Esophagus muscularis mucosa (tissue), 4 donors: Measurements from ENCODE around the gene ETFBKMT. TPM values are rescaled to one million over a fixed set of nuclear protein-coding genes. Genes with fewer than 3 reads are reported as not detected.

Experiments used
- DNase-seq: peaks from one replicate; pipeline ENCODE4 v3.0.0-alpha.2; 2017; ENCODE audit errors: extremely low spot score
- H3K27ac ChIP-seq, 4 donors: fragments of 200-600 bp; sonication (generic); replicated peaks in 1 of 4; 1 replicate in 3 of 4; 2 replicates in 1 of 4; pipeline ENCODE4 v1.5.1; 2016 to 2019; ENCODE audit warnings: mild to moderate bottlenecking in 1 of 4
- H3K27me3 ChIP-seq, 4 donors: fragments of 200-600 bp; sonication (generic); one replicate each; pipeline versions ENCODE4 v1.5.1 to v1.6.0; 2016 to 2019
- H3K36me3 ChIP-seq, 4 donors: fragments of 200-600 bp; sonication (generic); one replicate each; pipeline ENCODE4 v1.5.1; 2016 to 2019
- H3K4me1 ChIP-seq, 4 donors: fragments of 200-600 bp; sonication (generic); one replicate each; pipeline ENCODE4 v1.5.1; 2016 to 2019
- H3K4me3 ChIP-seq, 4 donors: fragments of 200-600 bp; sonication (generic); 1 replicate in 2 of 4; 2 replicates in 2 of 4; pipeline ENCODE4 v1.5.1; 2016 to 2019; ENCODE audit warnings: mild to moderate bottlenecking in 4 of 4, moderate library complexity in 1 of 4
- H3K9me3 ChIP-seq, 4 donors: fragments of 200-600 bp; sonication (generic); 1 replicate in 3 of 4; 2 replicates in 1 of 4; pipeline ENCODE4 v1.5.1; 2016 to 2019
- EP300 ChIP-seq: sonication (generic); formaldehyde crosslinking; IDR thresholded peaks from one replicate; pipeline ENCODE4 v1.6.1; 2017; ENCODE audit warnings: antibody characterized with exemption
- POLR2A ChIP-seq: fragments of 450-650 bp; IDR thresholded peaks from one replicate; pipeline ENCODE4 v1.6.1; 2017; ENCODE audit warnings: antibody characterized with exemption, moderate library complexity, mild to moderate bottlenecking, low read depth
- POLR2AphosphoS5 ChIP-seq, 2 donors: sonication (generic); formaldehyde crosslinking; IDR thresholded peaks; one replicate each; pipeline ENCODE4 v1.6.1; 2017; ENCODE audit warnings: antibody characterized with exemption in 2 of 2
- WGBS: methylation state at CpG from one replicate; pipeline ENCODE4 v1.1.5; 2018; 5-methylcytosine and 5-hydroxymethylcytosine counted together
- intact Hi-C: fragments of 100-400 bp; cut with DNase I; formaldehyde crosslinking; loops from one replicate; pipeline ENCODE4 v1.15.1; 2023
- total RNA-seq, 4 donors: library from RNA; depleted of rRNA; stranded (reverse); fragments of >200 nt; gene quantifications; one replicate each; pipeline versions ENCODE4 v1.1.0 to v1.2.1, GENCODE V29; 2016
- TF ChIP-seq, protein P1 (sequence below), 3 experiments: fragments of 200-600 bp in 2 of 3; fragments of 450-650 bp in 1 of 3; sonication (generic) in 2 of 3; IDR thresholded peaks; one replicate each; pipeline ENCODE4 v1.5.1; 2017 to 2019; ENCODE audit warnings: antibody characterized with exemption in 3 of 3, mild to moderate bottlenecking in 2 of 3, moderate library complexity in 1 of 3

ETFBKMT gene
- total RNA-seq, 4 donors from 2014 or later: 0.83 to 5.1 (median 2.9) TPM

DNA sequence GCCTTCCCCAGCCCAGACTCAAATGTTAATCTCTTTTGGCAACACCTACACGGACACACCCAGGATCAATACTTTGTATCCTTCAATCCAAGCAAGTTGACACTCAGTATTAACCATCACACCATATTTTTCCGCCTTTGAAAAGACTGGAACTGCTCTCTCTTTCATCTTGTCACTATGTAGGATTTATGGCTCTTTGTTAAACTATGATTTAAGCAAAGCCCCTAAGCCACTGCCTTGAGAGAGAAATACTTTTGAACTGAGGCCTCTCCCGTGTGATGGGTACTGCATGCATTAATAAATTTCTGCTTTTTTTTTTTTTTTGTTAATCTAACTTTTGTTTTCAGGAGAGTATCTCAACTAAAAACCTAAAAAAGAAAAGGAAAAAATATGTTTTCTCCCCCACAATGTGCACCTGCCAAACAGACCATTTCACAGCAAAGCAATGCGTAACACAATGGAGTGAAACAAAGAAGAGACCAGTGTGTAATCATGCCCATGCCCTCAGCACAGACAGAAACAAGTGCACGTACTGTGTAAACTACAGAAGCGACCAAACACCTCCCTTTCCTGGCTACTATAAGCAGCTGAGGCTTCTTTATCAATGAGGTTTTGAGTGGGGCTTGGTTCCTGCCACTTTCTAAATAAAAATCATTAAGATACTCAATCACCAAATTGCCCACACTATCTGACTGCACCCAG lies 28.3 kb upstream of the ETFBKMT start:
- 91% methylated on average over 6 of the region's 6 CpGs for WGBS
- H3K27me3 ChIP-seq: no peaks in the 10 kb centered on the region
- TF ChIP-seq POLR2AphosphoS5 (IDR thresholded peaks at IDR 0.05) (no peak), EP300 (no peak), POLR2A (no peak)
- TF ChIP-seq, protein P1, sequence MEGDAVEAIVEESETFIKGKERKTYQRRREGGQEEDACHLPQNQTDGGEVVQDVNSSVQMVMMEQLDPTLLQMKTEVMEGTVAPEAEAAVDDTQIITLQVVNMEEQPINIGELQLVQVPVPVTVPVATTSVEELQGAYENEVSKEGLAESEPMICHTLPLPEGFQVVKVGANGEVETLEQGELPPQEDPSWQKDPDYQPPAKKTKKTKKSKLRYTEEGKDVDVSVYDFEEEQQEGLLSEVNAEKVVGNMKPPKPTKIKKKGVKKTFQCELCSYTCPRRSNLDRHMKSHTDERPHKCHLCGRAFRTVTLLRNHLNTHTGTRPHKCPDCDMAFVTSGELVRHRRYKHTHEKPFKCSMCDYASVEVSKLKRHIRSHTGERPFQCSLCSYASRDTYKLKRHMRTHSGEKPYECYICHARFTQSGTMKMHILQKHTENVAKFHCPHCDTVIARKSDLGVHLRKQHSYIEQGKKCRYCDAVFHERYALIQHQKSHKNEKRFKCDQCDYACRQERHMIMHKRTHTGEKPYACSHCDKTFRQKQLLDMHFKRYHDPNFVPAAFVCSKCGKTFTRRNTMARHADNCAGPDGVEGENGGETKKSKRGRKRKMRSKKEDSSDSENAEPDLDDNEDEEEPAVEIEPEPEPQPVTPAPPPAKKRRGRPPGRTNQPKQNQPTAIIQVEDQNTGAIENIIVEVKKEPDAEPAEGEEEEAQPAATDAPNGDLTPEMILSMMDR (IDR thresholded peaks at IDR 0.05): no peak

DNA sequence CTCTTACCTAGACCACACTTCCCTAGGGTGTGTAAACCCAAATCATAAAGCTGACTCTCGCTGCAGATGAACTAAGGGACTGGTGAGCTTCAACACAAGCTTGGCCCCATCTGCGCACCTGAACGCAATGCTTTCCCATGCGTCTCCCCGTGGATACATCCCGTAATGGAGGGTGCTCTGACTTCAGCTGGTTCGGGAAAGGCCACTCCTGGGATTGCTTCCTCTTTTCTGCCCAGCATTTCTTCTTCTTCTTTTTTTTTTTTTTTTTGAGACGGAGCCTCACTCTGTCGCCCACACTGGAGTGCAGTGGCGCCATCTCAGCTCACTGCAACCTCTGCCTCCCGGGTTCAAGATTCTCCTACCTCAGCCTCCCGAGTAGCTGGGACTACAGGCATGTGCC lies 27.7 kb upstream of the ETFBKMT start:
- peaks cover 11 to 17% (median 13%) of the 10 kb centered on the region in 4 donors for H3K4me1 ChIP-seq
- no peak overlapping the region for H3K4me3 ChIP-seq
- no peak for DNase-seq
- TF ChIP-seq, protein P1 (IDR thresholded peaks at IDR 0.05): no peak
- TF ChIP-seq EP300: no peak
- no peak for TF ChIP-seq POLR2A
- TF ChIP-seq POLR2AphosphoS5 (IDR thresholded peaks at IDR 0.05): no peak
- 93% methylated on average over 12 of the region's 12 CpGs for WGBS
- intact Hi-C loops: no loop called here
- H3K27ac ChIP-seq: no peak overlapping the region
- no peaks in the 10 kb centered on the region for H3K36me3 ChIP-seq
- no peaks in the 10 kb centered on the region for H3K27me3 ChIP-seq
- no peaks in the 10 kb centered on the region for H3K9me3 ChIP-seq

More for the DNA sequence above, 28.3 kb upstream of the ETFBKMT start:
- intact Hi-C loops: no loop called here
- H3K9me3 ChIP-seq: no peaks in the 10 kb centered on the region
- H3K36me3 ChIP-seq: no peaks in the 10 kb centered on the region
- H3K27ac ChIP-seq: no peak overlapping the region
- DNase-seq: no peak
- no peak overlapping the region for H3K4me3 ChIP-seq
- peaks cover 11 to 17% (median 13%) of the 10 kb centered on the region in 4 donors for H3K4me1 ChIP-seq

DNA sequence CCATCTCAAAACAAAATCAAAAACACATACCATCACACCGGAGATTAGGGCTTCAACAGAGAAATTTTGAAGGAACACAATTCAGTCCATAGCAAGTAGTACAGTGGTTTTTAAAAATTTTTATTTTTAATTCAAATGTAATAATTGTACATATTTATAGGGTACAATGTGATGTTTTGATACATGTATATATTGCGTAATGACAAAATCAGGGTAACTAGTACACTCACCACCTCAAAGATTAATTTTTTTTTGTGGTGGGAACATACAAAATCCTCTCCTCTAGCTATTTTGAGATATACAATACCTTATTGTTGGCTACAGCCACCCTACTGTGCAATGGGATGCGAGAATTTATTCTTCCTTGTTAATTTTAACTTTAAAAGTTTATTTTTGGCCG lies 26.0 kb upstream of the ETFBKMT start:
- H3K27me3 ChIP-seq: no peaks in the 10 kb centered on the region
- TF ChIP-seq POLR2A (no peak), POLR2AphosphoS5 (IDR thresholded peaks at IDR 0.05) (no peak), EP300 (no peak)
- TF ChIP-seq, protein P1 (IDR thresholded peaks at IDR 0.05): no peak
- H3K4me3 ChIP-seq: no peak overlapping the region
- H3K4me1 ChIP-seq: peaks cover 11 to 17% (median 13%) of the 10 kb centered on the region in 4 donors
- no peak for DNase-seq
- H3K36me3 ChIP-seq: no peaks in the 10 kb centered on the region
- 83% methylated on average over 4 of the region's 4 CpGs for WGBS
- H3K27ac ChIP-seq: no peak overlapping the region
- H3K9me3 ChIP-seq: no peaks in the 10 kb centered on the region
- intact Hi-C loops: no loop called here

DNA sequence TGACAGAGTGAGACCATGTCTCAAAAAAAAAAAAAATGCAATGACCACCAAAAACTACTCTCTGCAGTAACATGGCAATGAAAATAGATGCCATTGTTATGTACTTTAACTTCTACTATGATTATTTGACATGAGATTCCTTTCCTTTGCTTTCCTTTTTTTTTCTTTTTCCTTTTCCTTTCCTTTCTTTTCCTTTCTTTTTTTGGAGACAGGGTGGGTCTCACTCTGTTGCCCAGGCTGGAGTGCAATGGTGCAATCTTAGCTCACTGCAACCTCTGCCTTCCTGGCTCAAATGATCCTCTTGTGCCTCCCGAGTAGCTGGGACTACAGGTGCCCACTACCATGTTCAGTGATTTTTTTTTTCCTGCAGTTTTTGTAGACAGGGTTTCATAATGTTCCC lies 24.9 kb upstream of the ETFBKMT start:
- Histone ChIP-seq H3K4me3 (no peak overlapping the region), H3K4me1 (peaks cover 8 to 12% (median 10%) of the 10 kb centered on the region in 4 donors), H3K9me3 (no peaks in the 10 kb centered on the region), H3K27ac (no peak overlapping the region), H3K27me3 (no peaks in the 10 kb centered on the region), H3K36me3 (no peaks in the 10 kb centered on the region)
- intact Hi-C loops: no loop called here
- TF ChIP-seq EP300: no peak
- no peak for TF ChIP-seq POLR2A
- no peak for TF ChIP-seq POLR2AphosphoS5 (IDR thresholded peaks at IDR 0.05)
- TF ChIP-seq, protein P1 (IDR thresholded peaks at IDR 0.05): no peak
- DNase-seq: no peak
- 95% methylated on average over 1 of the region's 1 CpG for WGBS
